NCI-H146 (cell line): ENCODE results near the gene PAPSS2.
A peak's percentile ranks its signal among the peaks of the same experiment; 100 is the strongest.
"Not testable (repeated sequence)": the region's sequence is repeated elsewhere in the genome, so short reads cannot be mapped to it uniquely, and the experiment has no call there.

Experiments used
- DNase-seq: peaks from one replicate; lab custom pipeline; 2025; lab: John Stamatoyannopoulos, UW

PAPSS2 gene

GRCh38 chr10:87659571-87660483, at the start of gene PAPSS2:
TSS of gene PAPSS2 (plus strand) at chr10:87659878. CDS start at chr10:87659982, 104 bp downstream.
- DNase-seq: peak; percentile 57

- not testable (repeated sequence) for DNase-seq
These were observed 48.3 kb upstream of the PAPSS2 start for GRCh38 chr10:87611341-87611740.

DNA sequence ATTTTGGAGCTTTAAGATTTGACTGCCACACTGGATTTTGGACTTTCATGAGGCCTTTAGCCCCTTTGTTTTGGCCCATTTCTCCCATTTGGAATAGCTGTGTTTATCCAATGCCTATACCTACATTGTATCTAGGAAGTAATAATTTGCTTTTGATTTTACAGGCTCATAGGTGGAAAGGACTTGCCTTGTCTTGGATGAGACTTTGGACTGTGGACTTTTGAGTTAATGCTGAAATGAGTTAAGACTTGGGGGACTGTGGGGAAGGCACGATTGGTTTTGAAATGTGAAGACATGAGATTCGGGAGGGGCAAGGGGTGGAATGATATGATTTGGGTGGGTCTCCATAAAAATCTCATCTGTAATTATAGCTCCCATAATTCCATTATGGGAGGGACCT, 47.6 kb upstream of the PAPSS2 start:
- DNase-seq: no peak

DNA sequence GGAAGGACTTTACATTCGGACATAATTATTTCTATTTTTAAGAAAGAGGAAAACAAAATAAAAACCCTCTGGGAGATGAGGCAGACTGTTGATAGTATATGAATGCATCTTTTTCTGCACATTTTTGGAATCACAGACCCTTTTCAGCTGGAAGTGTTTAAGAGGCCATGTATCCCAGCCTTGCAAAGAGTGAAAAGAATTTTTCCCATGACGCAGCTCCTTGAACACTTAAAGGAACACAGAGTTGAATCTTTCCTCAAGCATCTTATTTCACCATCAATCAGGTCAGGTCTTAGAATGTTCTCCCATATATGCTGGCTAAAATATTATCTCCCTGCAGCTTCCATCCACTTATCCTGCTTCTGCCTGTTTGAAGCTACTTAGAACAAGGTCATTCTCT, 45.9 kb upstream of the PAPSS2 start:
- no peak for DNase-seq

DNA sequence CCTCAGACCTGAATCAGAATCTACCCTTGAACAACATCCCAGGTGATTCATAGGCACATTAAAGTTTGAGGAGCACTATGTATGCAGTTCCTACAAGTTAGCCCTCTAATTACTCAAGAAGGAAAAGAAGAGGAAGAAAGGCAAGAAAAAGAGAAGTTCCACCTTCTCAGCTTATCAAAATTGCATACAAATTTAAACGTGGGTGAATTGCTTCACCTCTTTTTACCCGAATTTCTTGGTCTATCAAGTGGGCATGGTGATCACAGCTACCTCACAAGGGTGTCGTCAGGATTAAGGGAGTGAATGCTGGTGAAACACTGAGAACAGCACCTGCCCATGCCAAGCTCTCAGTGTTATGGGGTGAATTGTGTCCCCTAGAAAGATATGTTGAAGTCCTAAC, 43.8 kb upstream of the PAPSS2 start:
- DNase-seq: no peak

DNA sequence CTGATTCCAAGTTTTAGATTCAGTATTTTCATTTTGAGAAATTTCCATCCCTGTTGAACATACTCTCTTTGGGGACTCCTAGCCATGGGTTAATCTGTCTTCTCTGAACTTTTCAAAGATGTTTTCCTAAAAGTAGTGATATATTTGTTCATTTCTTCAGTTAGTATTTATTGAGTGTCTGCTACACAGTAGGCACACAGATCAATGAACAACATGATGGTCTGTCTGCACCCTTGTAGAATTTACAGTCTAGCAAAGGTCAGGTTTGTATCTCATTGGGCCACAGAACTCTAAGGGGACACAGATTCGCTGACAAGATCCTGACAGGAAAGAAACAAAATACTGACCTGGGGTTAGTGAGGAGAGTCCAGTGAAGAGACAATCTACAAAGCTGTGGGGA, 42.2 kb upstream of the PAPSS2 start:
- DNase-seq: no peak

- peak; percentile 89 for DNase-seq
These were observed 40.9 kb upstream of the PAPSS2 start for GRCh38 chr10:87618566-87619423.

GRCh38 chr10:87619705-87620104, 40.0 kb upstream of the PAPSS2 start:
- DNase-seq: no peak

DNA sequence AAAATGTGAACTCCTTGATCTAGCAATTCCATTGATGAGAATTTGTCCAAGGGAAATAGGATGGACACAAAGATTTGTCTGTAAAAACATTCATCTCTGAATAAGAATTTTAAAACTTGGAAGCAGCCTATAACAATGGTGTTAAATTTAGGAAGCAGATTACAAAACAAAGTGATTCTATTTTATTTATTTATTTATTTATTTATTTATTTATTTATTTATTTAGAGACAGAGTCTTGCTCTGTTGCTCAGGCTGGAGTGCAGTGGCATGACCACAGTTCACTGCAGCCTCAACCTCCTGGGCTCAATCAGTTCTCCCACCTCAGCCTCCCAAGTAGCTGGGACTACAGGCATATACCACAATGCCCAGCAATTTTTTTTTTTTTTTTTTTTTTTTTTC, 38.2 kb upstream of the PAPSS2 start:
- DNase-seq: not testable (repeated sequence)

- DNase-seq: no peak
These were observed 37.2 kb upstream of the PAPSS2 start for GRCh38 chr10:87622314-87623004.

DNA sequence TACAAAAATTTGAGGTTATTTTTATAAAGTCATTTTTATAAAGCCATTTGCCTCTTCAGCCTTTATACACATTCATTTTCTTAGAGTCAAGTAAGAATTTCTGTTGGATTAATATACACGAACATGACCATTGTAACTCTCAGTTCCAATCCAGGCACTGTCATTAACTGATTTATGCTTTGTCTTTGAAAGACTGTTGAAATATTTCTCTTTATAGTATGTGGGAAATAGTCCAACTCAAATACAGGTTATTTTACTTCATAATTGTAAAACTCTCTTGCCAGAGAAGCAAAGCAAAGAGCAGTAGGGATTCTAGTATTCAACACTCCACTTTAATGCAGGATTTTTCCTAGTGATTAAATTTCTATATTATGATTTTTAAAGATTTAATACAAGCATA, 36.5 kb upstream of the PAPSS2 start:
- no peak for DNase-seq

GRCh38 chr10:87625661-87626060, 34.0 kb upstream of the PAPSS2 start:
- DNase-seq: no peak

DNA sequence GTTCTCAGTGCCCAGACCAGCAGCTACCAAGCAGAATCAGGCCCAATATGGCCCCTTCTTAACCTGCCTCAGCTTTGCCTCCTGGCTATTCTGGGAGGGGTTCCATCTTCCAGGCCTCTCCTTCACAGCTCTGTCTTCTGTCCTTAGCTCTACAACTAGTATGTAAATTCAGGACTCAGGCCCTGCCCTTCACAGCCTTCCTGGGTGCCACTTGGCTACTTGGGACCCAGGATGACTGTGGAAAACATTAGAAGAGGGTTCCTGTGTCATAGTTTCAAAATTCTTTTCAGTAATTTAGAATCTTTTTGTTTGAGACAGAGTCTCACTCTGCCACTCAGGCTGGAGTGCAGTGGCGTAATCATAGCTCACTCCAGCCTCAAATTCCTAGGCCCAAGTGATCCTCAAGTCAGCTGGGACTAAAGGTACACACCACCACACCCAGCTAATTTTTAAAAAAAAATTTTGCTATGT, 33.2 kb upstream of the PAPSS2 start:
- no peak for DNase-seq

DNA sequence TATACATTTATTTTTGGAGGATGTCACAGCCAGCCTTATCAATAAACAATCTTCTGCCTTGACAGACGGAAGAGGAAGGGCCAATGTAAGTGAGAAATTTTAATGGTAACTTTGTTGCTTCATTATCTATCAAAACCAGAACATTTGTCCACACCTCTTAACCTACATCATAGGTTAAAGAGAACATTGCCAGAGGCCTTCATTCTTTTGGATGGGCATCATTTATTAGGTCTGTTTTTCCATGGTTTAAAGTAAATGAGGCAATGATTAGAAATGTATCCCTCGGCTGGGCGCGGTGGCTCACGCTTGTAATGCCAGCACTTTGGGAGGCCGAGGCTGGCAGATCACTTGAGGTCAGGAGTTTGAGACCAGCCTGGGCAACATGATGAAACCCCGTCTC, 29.5 kb upstream of the PAPSS2 start:
- DNase-seq: no peak

GRCh38 chr10:87632454-87632853, 27.2 kb upstream of the PAPSS2 start:
- no peak for DNase-seq

- no peak for DNase-seq
These were observed 25.4 kb upstream of the PAPSS2 start for GRCh38 chr10:87634311-87634710.

- DNase-seq: no peak
These were observed 24.0 kb upstream of the PAPSS2 start for GRCh38 chr10:87635498-87636312.

DNA sequence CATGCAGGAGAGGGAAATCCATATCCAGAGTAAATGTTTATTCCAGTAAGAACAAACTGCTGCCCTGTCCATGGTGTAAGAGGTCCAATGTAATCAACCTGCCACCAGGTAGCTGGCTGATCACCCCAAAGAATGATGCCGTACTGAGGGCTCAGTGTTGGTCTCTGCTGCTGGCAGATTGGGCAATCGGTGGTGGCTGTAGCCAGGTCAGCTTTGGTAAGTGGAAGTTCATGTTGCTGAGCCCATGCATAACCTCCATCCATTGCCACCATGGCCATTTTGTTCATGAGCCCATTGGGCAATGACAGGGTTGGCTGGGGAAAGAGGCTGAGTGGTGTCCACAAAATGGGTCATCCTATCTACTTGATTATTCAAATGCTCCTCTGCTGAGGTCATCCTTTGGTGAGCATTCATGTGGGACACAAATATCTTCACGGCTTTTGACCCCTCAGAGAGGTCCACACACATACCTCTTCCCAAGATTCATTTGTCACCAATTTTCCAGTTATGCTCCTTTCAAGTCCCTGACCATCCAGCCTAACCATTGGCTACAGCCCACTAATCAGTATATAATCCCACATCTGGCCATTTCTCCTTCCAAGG, 23.3 kb upstream of the PAPSS2 start:
- DNase-seq: no peak

DNA sequence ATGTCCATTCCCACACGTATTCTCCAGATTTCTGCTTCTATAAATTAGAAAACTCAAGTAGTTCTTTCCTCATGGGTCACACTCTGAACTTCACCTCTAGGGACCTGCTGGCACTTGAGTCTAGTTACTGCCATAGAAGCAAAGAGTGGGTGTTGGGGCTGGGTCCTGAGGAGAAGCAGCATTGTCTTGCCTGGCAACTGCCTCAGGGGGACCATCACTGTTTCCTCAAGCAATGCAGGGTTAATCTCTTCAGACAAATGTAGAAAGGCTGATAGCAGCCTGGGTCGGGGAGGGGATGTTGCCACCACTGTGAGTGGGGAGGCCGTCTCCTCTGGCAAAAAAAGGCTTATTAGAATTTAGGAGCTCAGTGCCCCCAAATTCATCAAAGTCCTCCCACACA, 20.2 kb upstream of the PAPSS2 start:
- no peak for DNase-seq

- DNase-seq: no peak
These were observed 19.6 kb upstream of the PAPSS2 start for GRCh38 chr10:87640043-87640442.

DNA sequence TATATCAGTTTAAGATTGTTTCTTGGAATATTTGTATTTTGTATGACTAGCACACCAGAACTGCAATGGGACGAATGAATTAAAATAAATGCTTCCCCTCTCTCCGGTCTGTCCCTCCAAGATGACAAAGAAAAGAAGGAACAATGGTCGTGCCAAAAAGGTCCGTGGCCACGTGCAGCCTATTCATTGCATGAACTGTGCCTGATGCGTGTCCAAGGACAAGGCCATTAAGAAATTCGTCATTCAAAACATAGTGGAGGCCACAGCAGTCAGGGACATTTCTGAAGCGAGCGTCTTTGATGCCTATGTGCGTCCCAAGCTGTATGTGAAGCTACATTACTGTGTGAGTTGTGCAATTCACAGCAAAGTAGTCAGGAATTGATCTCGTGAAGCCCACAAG, 17.2 kb upstream of the PAPSS2 start:
- no peak for DNase-seq
